GM18498 (cell line): ENCODE results near the gene PRLH.

Source experiments
- ATAC-seq: cut with Tn5 transposase; IDR thresholded peaks from one replicate; pipeline ENCODE4 v1.9.1; 2021; ENCODE audit warnings: mild to moderate bottlenecking, moderate library complexity; ENCODE audit not compliant: unreplicated experiment

PRLH gene

GRCh38 chr2:237563816-237564215 is 2.6 kb upstream of the PRLH start:
- ATAC-seq: no peak

- no peak for ATAC-seq
These were observed 1.7 kb upstream of the PRLH start for GRCh38 chr2:237564526-237565131.

- ATAC-seq: no peak
These were observed 400 bp upstream of the PRLH start for GRCh38 chr2:237565974-237566373.

GRCh38 chr2:237567276-237568029 is 1.1 kb downstream of the PRLH start:
- no peak for ATAC-seq

GRCh38 chr2:237568121-237568660 is 1.8 kb downstream of the PRLH start:
- no peak for ATAC-seq

- ATAC-seq: no peak
These were observed 2.7 kb downstream of the PRLH start for GRCh38 chr2:237569041-237569440.

GRCh38 chr2:237569896-237570295 is 3.5 kb downstream of the PRLH start:
- no peak for ATAC-seq

- no peak for ATAC-seq
These were observed 4.5 kb downstream of the PRLH start for GRCh38 chr2:237570776-237571335.

- ATAC-seq: peak; percentile 6
These were observed 5.2 kb downstream of the PRLH start for GRCh38 chr2:237571551-237571950.

GRCh38 chr2:237572021-237572741 is 5.8 kb downstream of the PRLH start:
- ATAC-seq: peak; percentile 96

- no peak for ATAC-seq
These were observed 6.3 kb downstream of the PRLH start for GRCh38 chr2:237572742-237573101.

- no peak for ATAC-seq
These were observed 7.5 kb downstream of the PRLH start for GRCh38 chr2:237573721-237574415.

GRCh38 chr2:237574467-237574866 is 8.1 kb downstream of the PRLH start:
- ATAC-seq: no peak

GRCh38 chr2:237574894-237575868 is 8.8 kb downstream of the PRLH start:
- ATAC-seq: no peak

GRCh38 chr2:237575869-237576862 is 9.8 kb downstream of the PRLH start:
- no peak for ATAC-seq

- no peak for ATAC-seq
These were observed 10.6 kb downstream of the PRLH start for GRCh38 chr2:237576974-237577373.

- ATAC-seq: no peak
These were observed 11.1 kb downstream of the PRLH start for GRCh38 chr2:237577458-237577857.
